Type B pancreatic cell (in vitro differentiated cells): ENCODE results near the gene BEND3. TPM values are rescaled to one million over a fixed set of nuclear protein-coding genes. Genes with fewer than 3 reads are reported as not detected.

ENCODE experiments used
- DNase-seq: peaks from one replicate; pipeline ENCODE4 v3.0.0; 2021; ENCODE audit warnings: mixed read lengths; ENCODE audit not compliant: unreplicated experiment; ENCODE audit errors: extremely low spot score
- H3K27ac Mint-ChIP-seq: 2 replicates; pipeline ENCODE4 v1.8.0; 2021; ENCODE audit warnings: mild to moderate bottlenecking, mixed read lengths
- H3K27me3 Mint-ChIP-seq: 2 replicates; pipeline ENCODE4 v1.8.0; 2021; ENCODE audit warnings: mixed read lengths
- H3K36me3 Mint-ChIP-seq: 2 replicates; pipeline ENCODE4 v1.8.0; 2021; ENCODE audit warnings: mixed read lengths
- H3K4me1 Mint-ChIP-seq: one replicate; pipeline ENCODE4 v1.8.0; 2021; ENCODE audit warnings: mixed read lengths; ENCODE audit not compliant: unreplicated experiment
- H3K4me3 Mint-ChIP-seq: 2 replicates; pipeline ENCODE4 v1.8.0; 2021; ENCODE audit warnings: mild to moderate bottlenecking, mixed read lengths
- H3K9me3 Mint-ChIP-seq: 2 replicates; pipeline ENCODE4 v1.8.0; 2021; ENCODE audit warnings: mixed read lengths
- total RNA-seq: library from RNA; stranded (reverse); gene quantifications from 2 replicates; pipeline ENCODE4 v1.2.1, GENCODE V29; 2021; ENCODE audit warnings: low replicate concordance
- TF ChIP-seq, protein P1 (sequence below): fragments of 200-600 bp; sonication (generic); conservative IDR thresholded peaks from 2 replicates; pipeline ENCODE4 v1.5.0; 2021; ENCODE audit warnings: antibody characterized with exemption, mild to moderate bottlenecking

Gene BEND3
- total RNA-seq, 1 donor from 2014 or later, result 14.4 TPM

DNA sequence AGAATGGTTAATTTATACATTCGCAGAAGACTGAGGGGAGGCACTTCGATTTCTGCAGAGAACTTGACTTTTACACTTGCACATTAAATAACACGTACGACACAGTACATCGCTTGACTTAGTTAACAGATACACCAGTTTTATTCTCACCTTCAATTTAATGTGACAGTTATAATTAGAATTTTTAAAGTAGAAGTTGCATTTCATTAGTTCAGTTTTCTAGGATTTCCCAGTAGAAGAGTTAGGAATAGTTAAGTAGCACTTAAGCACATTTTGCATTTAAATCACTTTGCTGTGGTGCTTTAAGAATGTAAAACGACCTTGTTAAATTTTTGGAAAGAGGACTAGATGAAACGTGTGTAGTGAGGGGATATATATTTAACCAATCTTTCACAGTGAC lies 1.6 kb upstream of the BEND3 start:
- Mint-ChIP-seq H3K4me1 (peaks cover 17% of the 10 kb centered on the region), H3K27me3 (peaks cover 11% of the 10 kb centered on the region), H3K36me3 (peaks cover 3% of the 10 kb centered on the region), H3K4me3 (peak overlapping the region; percentile 94), H3K9me3 (no peaks in the 10 kb centered on the region), H3K27ac (peak overlapping the region; percentile 94)
- TF ChIP-seq, protein P1, sequence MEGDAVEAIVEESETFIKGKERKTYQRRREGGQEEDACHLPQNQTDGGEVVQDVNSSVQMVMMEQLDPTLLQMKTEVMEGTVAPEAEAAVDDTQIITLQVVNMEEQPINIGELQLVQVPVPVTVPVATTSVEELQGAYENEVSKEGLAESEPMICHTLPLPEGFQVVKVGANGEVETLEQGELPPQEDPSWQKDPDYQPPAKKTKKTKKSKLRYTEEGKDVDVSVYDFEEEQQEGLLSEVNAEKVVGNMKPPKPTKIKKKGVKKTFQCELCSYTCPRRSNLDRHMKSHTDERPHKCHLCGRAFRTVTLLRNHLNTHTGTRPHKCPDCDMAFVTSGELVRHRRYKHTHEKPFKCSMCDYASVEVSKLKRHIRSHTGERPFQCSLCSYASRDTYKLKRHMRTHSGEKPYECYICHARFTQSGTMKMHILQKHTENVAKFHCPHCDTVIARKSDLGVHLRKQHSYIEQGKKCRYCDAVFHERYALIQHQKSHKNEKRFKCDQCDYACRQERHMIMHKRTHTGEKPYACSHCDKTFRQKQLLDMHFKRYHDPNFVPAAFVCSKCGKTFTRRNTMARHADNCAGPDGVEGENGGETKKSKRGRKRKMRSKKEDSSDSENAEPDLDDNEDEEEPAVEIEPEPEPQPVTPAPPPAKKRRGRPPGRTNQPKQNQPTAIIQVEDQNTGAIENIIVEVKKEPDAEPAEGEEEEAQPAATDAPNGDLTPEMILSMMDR, result peak; percentile 18
- no peak for DNase-seq

DNA sequence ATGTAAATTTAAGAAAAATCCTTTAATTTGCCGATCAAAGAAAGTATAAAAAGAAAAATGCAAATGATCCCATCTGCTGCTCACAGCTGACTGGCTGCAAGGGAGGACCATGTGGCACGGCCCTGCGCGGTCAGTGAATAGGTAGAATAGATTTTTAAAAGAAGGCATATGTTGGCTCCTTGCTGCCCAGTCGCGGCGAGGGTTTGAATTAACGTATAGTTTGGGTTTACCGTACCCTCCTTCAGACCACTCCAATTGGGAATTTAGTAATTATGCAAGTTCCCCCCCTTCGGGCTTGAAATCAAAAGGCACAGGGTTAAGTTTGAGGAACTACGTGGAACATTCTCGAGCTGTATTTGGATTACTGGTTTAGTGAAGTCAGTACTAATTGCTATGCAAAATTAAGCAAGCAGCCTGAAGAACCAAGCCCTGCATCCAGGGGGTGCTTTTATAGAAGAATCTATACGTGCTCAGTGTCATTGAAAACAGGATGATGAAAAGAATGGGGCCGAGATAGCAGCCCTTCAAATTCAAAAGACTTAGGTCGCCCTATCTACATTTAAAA lies 1.1 kb upstream of the BEND3 start:
- no peaks in the 10 kb centered on the region for H3K9me3 Mint-ChIP-seq
- peak overlapping the region; percentile 94 for H3K27ac Mint-ChIP-seq
- H3K4me3 Mint-ChIP-seq, result peak overlapping the region; percentile 94
- TF ChIP-seq, protein P1, result peak; percentile 60
- peaks cover 17% of the 10 kb centered on the region for H3K4me1 Mint-ChIP-seq
- DNase-seq, result no peak
- peaks cover 3% of the 10 kb centered on the region for H3K36me3 Mint-ChIP-seq
- peaks cover 11% of the 10 kb centered on the region for H3K27me3 Mint-ChIP-seq

DNA sequence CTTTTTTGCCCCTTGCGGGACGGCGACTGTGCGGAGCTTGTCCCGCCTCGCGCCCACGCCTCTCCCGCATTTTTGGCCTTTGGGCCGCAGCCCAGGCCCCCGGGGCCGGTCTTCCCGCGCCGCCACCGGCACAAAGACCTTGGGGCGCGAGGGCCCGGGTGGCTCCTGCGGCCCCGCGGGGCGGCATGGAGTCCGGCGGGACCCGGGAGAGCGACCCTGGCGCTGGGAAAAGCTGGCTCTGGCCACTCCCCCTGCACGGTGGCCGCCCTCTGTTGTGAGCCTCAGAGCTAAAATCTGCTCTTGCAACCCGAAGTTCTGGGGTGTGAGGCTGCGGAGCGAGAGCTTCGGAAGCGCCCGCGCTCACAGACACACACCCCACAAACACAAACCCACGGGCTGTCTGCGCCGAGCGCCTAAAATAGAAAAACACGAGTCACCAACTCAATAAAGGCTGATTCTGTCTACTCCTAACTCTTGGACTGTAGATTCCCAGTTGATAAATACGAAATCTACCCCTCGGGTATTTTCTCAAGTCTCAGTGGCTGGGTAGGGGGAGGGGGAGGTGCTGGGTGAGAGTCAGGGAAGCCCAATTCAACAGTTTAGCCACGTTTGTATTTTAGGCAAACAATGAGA lies 496 bp upstream of the BEND3 start:
- H3K27me3 Mint-ChIP-seq, result peaks cover 11% of the 10 kb centered on the region
- H3K4me3 Mint-ChIP-seq, result peak overlapping the region; percentile 94
- peaks cover 17% of the 10 kb centered on the region for H3K4me1 Mint-ChIP-seq
- peak; percentile 81 for DNase-seq
- TF ChIP-seq, protein P1, result no peak
- peak overlapping the region; percentile 94 for H3K27ac Mint-ChIP-seq
- H3K9me3 Mint-ChIP-seq, result no peaks in the 10 kb centered on the region
- H3K36me3 Mint-ChIP-seq, result peaks cover 3% of the 10 kb centered on the region

- peaks cover 11% of the 10 kb centered on the region for H3K27me3 Mint-ChIP-seq
- H3K4me3 Mint-ChIP-seq, result peak overlapping the region; percentile 94
- DNase-seq, result peak; percentile 94
- H3K36me3 Mint-ChIP-seq, result peaks cover 3% of the 10 kb centered on the region
- peaks cover 17% of the 10 kb centered on the region for H3K4me1 Mint-ChIP-seq
- peak overlapping the region; percentile 92 for H3K27ac Mint-ChIP-seq
- TF ChIP-seq, protein P1, result peak; percentile 97
- H3K9me3 Mint-ChIP-seq, result no peaks in the 10 kb centered on the region
Measured at GRCh38 chr6:107114213-107114925, 946 bp downstream of the BEND3 start.

DNA sequence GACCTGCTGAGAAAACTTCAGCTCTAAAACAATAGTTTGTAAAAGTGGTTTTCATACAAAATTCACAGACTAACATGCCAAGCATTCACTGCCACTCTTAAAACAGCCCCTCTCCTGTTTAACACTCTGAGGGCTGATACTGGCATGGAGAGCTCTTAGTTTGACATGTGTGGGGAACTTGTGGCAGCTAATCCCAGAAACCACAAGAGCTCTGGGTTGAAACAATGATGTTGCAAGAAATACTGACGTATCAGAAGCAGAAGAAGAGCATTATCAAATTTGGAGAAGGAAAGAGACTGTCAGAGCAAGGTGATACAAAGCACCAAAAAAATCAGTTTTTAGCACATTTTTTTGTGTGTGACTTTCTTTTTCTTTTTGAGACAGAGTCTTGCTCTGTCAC lies 5.1 kb downstream of the BEND3 start:
- no peaks in the 10 kb centered on the region for H3K27me3 Mint-ChIP-seq
- H3K4me1 Mint-ChIP-seq, result peaks cover 15% of the 10 kb centered on the region
- DNase-seq, result no peak
- no peak overlapping the region for H3K27ac Mint-ChIP-seq
- TF ChIP-seq, protein P1, result no peak
- H3K4me3 Mint-ChIP-seq, result peak overlapping the region; percentile 2
- no peaks in the 10 kb centered on the region for H3K9me3 Mint-ChIP-seq
- H3K36me3 Mint-ChIP-seq, result peaks cover 3% of the 10 kb centered on the region
